ENCODE data around the gene CYP21A2.
"Not testable (repeated sequence)": the region's sequence is repeated elsewhere in the genome, so short reads cannot be mapped to it uniquely, and the experiment has no call there.

- TF ChIP-seq CTCF (IDR thresholded peaks at IDR 0.05; ENCODE audit: low read length); EZH2 (optimal IDR thresholded peaks at IDR 0.05; ENCODE audit: low read depth, low read length); EZH2phosphoT487 (IDR thresholded peaks at IDR 0.05; ENCODE audit: low read length): not testable (repeated sequence)
Observed at GRCh38 chr6:32002546-32003268, 35.5 kb upstream of the CYP21A2 start.
